GM19438 (cell line): ENCODE measurements around the gene BTBD3.

Experiments
- ATAC-seq: cut with Tn5 transposase; IDR thresholded peaks from one replicate; pipeline ENCODE4 v1.9.1; 2021; ENCODE audit warnings: low read depth; ENCODE audit not compliant: unreplicated experiment

BTBD3 gene

DNA sequence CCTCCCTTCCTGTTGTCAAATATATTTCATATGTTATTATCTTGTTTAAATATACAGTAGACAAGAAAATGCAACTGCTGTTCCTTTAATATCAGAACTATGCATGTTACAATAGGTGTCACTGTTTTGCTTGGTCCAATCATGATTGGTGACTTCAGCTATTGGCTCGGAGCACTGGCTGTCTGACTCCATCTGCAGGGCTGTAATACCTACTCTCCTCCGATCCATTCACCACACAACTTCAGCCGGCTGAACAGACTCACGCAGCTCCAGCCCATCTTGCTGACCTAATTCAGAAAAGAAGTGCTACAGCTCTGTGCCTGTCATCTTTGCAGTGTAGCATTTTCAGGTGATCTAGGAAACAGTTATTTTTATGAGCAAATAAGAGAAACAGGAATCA, at the start of gene BTBD3:
Gene BTBD3, plus strand, starts transcription at position 231 of the 400 bp plus-strand sequence. CDS start 383 bp downstream, outside the sequence.
- no peak for ATAC-seq

DNA sequence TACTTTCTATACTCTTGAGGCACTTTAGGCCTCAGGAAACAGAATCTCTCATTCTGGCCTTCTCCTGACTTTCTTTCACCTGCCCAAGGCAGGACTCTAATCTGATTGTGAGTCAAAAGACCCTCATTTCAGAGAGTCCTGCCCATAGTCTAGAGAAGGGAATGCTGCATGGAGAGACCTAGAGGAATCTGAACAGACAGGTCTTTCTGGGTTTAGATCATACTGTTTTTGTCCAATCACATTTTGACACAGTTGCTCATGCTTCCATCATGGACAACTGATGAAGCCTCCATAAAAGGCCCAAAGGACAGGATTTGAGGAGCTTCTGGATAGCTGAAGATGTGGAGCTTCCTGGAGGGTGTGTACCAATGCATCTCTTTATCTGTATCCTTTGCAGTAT, 48.1 kb upstream of the BTBD3 start:
- ATAC-seq: no peak

DNA sequence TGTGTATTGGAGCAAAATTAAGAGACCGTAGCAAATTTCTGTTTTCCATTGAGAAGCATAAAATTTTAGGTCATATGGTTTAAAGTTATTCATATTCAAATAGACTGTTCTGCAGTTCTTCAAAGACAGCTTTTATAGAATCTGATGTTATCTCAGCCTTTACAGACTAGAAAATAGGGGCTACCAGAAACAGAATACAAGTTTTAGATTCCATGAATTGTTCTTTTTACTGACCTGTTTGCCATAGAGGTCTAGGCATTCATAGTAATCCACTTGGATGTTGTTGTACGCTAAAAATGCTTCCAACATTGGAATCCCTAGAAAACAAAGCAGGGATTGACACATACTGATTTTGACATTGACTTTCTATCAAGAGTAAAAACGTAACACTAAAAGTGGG, 47.3 kb upstream of the BTBD3 start:
- no peak for ATAC-seq

DNA sequence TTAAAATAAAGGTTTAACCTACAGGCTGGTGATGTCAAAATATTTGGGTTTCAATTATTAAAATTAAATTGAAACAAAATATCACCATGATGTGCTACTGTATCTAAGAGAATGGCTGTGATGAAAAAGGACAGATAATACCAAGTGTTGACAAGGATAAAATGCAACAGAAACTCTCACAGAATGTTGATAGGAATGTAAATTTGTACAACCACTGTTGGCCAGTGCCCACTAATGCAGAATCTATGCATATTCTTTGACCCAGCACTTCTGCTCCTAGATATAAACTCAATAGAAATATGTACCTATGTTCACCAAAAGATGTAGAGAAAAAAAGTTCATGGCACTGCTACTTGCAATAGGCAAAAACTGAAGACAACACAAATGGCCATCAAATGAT, 41.1 kb upstream of the BTBD3 start:
- ATAC-seq: no peak

DNA sequence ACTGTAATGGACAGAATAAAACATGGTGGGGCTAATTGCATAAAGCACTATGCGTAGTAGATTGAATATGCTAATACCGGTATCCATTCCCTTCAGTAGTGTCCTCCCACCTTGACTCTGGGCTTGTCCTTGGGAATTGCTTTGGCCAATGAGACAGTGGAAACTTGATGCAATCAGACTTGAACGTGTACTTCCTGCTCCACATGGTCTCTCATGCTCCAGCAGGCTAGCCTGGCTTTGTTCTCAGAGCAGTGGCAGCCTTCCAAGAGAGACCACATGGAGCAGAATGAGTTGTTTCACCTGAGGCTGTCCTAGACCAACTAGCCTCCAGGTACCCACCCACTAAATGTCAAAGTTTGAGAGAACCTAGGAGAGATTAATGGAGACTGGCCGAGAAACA, 37.0 kb upstream of the BTBD3 start:
- ATAC-seq: no peak

- no peak for ATAC-seq
Observed at GRCh38 chr20:11881449-11881848, 36.2 kb upstream of the BTBD3 start.

DNA sequence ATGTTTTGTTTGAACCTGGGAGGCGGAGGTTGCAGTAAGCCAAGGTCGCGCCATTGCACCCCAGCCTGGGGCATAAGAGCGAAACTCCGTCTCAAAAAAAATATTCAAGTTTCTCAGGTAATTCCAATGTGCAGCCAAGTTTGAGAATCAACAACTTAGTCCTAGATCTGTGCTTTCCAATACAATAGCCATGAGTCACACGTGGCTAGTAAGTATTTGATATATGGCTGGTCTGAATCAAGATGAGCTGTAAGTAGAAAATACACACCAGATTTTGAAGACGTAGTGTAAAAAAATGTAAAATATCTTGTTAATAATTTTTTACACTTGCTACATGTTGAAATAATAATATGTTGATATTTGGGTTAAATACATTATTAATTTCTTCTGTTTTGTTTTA, 35.0 kb upstream of the BTBD3 start:
- no peak for ATAC-seq

GRCh38 chr20:11888648-11889047, 29.0 kb upstream of the BTBD3 start:
- no peak for ATAC-seq

GRCh38 chr20:11890331-11891076, 27.2 kb upstream of the BTBD3 start:
- ATAC-seq: no peak

- ATAC-seq: no peak
Observed at GRCh38 chr20:11891077-11891775, 26.5 kb upstream of the BTBD3 start.

DNA sequence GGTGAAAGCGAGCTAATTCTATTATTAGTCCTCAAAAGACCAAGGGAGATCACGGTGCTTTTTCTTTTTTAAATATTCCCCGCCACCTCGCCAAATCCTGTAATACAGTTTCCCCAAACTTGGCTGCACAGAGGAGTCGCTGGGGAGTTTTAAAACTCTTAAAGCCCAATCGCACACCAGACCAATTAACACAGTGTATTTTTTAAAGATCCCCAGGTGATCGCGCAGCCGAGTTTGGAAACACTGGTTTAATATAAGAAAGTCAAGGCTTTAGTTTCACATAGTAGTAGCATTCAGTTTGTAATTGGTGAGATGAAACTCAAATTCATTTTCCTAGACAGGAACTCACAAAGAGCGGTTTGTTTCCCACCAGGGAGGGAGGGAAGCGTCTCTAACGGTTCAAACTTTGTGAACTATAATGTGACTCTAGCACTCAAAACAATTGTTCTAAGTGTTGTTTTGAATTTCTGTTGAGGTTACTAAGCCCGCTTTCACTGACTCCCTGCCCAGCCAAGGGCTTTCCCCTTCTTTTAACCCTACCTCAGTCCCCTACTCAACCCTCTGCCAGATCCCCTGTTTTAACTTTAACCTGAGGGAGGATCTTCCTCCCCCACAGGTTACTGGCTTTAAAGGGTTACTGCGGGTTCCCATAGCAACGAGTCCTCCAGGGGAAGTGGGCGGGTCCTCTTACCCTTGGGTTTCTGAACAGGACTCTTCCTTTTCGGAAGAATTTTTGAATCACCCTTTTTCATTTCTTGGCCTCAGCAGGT, 25.7 kb upstream of the BTBD3 start:
- ATAC-seq: no peak

GRCh38 chr20:11894062-11894461, 23.6 kb upstream of the BTBD3 start:
- no peak for ATAC-seq

DNA sequence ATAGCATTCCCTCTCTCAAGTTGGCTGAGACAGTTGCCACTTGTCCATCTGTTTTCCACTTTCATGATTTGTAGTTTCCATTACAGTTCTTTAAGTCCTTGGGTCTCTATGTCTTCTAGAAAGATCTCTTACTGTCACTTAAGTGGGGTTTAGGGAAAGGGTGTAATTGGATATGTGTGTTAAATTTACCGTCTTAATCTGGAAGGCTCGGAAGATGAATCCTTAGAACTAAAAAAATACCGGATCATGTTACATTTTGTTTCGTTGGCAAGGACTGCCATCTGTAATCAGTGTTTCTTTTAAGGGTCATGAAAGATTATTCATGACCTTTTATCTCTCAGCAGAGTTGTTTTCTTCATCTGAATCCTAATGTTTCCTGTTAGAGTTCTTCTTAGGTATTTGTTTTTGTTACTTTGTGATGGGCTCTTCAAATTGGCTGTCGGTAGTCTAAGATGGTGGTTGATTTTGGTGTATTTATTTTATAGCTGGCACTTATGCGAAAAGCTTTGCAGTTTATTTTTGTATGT, 21.8 kb upstream of the BTBD3 start:
- no peak for ATAC-seq

- no peak for ATAC-seq
Observed at GRCh38 chr20:11901127-11901526, 16.6 kb upstream of the BTBD3 start.

GRCh38 chr20:11902285-11902697, 15.4 kb upstream of the BTBD3 start:
- ATAC-seq: no peak

DNA sequence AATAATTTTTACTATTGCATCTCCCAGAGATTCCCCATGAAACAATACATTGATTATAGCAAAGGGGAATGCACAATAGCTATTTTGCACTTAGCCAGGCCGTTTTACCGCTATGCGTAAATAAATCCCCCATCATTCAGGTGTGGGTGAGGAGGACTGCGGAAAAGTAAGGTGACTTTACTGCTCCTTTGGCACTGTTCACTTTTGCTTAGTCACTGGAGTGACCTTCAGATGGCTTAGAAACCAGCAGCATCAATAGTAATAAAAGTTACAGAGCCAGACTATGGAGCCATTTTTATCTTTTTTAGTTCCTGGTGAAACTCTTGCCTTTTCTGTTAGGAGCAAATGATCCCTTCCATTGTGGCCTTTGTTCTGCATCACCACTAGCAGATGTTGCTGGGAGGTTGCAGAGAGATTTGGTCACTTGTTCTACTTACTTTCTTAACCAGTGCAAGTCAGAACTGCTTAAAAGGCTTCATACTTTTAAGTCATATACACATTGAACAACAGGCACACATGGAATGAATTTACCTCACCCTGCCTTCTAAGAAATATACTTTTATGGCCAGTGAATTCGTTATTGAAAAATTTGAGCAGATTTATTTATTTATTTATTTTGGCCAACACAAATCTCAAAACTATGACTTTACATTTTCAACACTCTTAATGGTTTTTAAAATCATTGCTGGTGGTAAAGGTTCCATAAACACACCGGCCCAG, 12.1 kb upstream of the BTBD3 start:
- no peak for ATAC-seq

DNA sequence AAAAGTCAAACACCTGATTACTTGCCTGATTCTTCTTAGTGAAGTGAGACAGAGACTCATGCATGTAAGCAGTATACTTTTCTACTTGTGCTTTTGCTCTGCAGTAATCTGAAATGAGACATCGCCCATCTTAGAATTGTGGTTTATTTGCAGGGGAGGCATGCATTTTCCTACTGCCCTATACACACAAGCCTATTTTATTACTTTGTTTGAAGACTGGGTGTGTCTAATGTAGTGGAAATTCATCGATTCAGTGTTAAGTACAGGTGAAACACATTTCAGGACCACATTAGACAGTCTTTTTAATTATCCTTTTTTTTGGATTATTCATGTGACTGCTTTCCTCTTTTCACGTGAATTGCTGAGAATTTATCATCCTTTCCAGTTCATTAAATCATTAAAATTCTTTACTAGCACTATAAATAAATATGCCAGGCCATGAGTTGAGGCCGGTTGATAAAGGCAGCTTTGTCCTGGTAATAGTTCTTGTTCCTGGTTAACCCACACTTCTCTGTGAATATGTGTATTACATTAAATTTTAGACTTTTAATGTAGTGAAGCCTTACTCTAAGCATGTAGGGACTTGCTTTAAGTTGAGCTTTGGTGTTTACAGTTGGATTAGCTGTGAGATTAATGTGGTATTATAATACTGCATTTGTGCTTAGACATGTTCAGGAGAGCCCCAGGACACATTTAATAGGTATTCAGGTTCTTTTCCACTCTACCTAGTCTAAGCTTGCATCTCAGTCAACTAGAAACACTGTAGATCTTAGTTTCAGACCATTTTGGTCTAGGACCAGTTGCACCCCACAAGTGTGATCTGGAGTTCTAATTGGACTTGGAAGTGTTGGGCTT, 10.8 kb upstream of the BTBD3 start:
- no peak for ATAC-seq

DNA sequence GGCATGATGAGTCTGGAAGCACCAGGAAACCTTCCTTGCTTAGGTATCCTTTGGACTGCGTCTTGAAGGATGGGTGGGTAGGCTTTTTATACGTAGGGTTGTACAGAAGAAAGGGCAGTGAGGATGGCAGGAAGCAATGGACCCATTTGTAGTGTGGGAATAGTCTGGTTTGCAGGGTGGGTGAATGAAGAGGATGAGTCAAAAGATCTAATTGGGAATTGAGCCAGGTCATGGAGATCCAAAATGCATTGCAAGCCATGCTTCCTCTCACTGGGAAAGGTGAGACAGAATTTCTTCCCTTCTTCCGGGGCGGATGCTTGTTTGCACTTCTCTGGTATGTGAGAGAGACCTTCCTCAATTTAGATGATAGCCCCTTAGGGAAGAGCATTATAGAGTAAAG, 10.1 kb upstream of the BTBD3 start:
- no peak for ATAC-seq

- no peak for ATAC-seq
Observed at GRCh38 chr20:11912013-11912658, 5.6 kb upstream of the BTBD3 start.
